NCI-H446 treated with DMSO at 0.1 percent for 48 hours (cell line): Measurements from ENCODE around the gene NDOR1.

Experiments used
- DNase-seq: peaks from one replicate; lab custom pipeline; 2025; lab: John Stamatoyannopoulos, UW

The NDOR1 gene

GRCh38 chr9:137262909-137263285 is 57.4 kb downstream of the NDOR1 start:
- no peak for DNase-seq

DNA sequence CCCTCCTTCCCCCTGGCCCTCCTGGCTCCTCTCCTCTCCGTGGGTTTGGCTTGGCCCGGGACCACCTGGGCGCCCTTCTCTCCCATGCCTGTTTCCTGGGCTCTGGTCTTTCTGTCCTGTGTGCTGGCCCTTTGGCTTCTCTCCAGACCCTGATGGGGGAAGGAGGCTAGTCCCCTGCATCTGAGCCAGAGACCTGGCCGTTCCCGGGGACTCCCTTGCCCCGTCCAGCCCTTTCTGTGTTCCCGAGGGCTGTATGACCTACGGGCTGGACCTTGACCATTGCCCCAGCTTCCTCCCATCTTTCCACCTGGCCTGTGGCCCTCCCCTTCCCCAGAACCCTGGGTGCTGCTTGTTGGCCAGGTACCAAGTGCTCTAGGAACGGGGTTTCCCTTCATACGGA is 58.0 kb downstream of the NDOR1 start:
- DNase-seq = no peak

DNA sequence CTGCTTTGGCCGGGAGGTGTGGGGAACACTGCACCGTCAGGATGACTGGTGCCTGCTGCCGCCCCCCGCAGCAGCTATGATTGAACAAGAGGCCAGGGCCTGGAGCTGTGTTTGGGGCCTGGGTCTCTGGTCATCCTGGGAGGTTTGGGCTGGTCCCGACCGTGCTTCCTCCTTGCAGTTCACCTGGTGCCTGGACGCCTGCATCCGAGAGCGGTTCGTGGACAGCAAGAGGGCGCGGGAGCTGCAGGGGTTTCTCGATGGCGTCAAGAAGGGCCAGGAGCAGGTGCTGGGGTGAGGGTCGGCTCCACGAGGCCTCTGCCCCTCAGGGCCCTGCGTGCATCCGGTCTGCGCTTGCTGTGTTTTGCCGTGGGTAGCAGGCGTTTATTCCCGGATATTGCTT is 58.6 kb downstream of the NDOR1 start:
- no peak for DNase-seq

- DNase-seq = no peak
These were observed 60.1 kb downstream of the NDOR1 start for GRCh38 chr9:137265496-137266161.

GRCh38 chr9:137266162-137266527 is 60.6 kb downstream of the NDOR1 start:
- DNase-seq = no peak
